Body of pancreas (tissue), 4 donors: ENCODE data around the gene RAB11FIP5. TPM values are rescaled to one million over a fixed set of nuclear protein-coding genes. Genes with fewer than 3 reads are reported as not detected.
"Not testable (repeated sequence)": the region's sequence is repeated elsewhere in the genome, so short reads cannot be mapped to it uniquely, and the experiment has no call there.

Experiments
- ATAC-seq: fragments of 150-250 bp; one replicate; pipeline ENCODE4 v1.9.1; 2016
- DNase-seq, 4 donors: peaks; one replicate each; pipeline ENCODE4 v3.0.0-alpha.2; 2019
- H3K27ac ChIP-seq, 4 donors: fragments of 200-600 bp; sonication (generic); 1 replicate in 3 of 4; 2 replicates in 1 of 4; pipeline versions ENCODE4 v1.5.1 to v1.6.1; 2016 to 2019; ENCODE audit warnings: mild to moderate bottlenecking in 1 of 4, mixed read lengths in 1 of 4, moderate library complexity in 1 of 4
- H3K27me3 ChIP-seq, 2 donors: fragments of 200-600 bp; sonication (generic); one replicate each; pipeline ENCODE4 v1.6.0; 2016; ENCODE audit warnings: mild to moderate bottlenecking in 1 of 2
- H3K36me3 ChIP-seq, 2 donors: fragments of 200-600 bp; sonication (generic); replicated peaks in 1 of 2; 2 replicates each; pipeline ENCODE4 v1.5.1; 2016; ENCODE audit warnings: low read depth in 2 of 2; ENCODE audit not compliant: insufficient read depth in 1 of 2
- H3K4me1 ChIP-seq: fragments of 200-600 bp; sonication (generic); one replicate; pipeline ENCODE4 v1.6.0; 2016
- H3K4me3 ChIP-seq, 2 donors: fragments of 200-600 bp; sonication (generic); 1 replicate in 1 of 2; 2 replicates in 1 of 2; pipeline ENCODE4 v1.5.1; 2016 to 2019
- H3K9me3 ChIP-seq, 3 donors: fragments of 200-600 bp; sonication (generic); 1 replicate in 2 of 3; 2 replicates in 1 of 3; pipeline ENCODE4 v1.5.1; 2016
- CTCF ChIP-seq, 7 experiments: fragments of 450-650 bp in 4 of 7; fragments of 200-600 bp in 3 of 7; sonication (generic) in 3 of 7; IDR thresholded peaks; one replicate each; pipeline ENCODE4 v1.5.1; 2016 to 2019; ENCODE audit warnings: antibody characterized with exemption in 7 of 7
- POLR2A ChIP-seq, 3 donors: fragments of 450-650 bp; IDR thresholded peaks; one replicate each; pipeline ENCODE4 v1.6.1; 2016; ENCODE audit warnings: antibody characterized with exemption in 3 of 3, mild to moderate bottlenecking in 2 of 3
- WGBS, 2 donors: methylation state at CpG; one replicate each; pipeline ENCODE4 v1.1.5; 2017; 5-methylcytosine and 5-hydroxymethylcytosine counted together
- intact Hi-C: fragments of 100-400 bp; cut with DNase I; formaldehyde crosslinking; loops from one replicate; pipeline ENCODE4 v1.15.1; 2023
- total RNA-seq, 2 donors: library from RNA; depleted of rRNA; stranded (reverse); fragments of >200 nt; gene quantifications; one replicate each; pipeline ENCODE4 v1.1.0, GENCODE V29; 2016

Gene RAB11FIP5
- total RNA-seq, 2 donors from 2014 or later = 19.2 to 39.6 TPM

- TF ChIP-seq POLR2A (IDR thresholded peaks at IDR 0.05) (no peak), CTCF (IDR thresholded peaks at IDR 0.05) (no peak)
- Histone ChIP-seq H3K4me1 (peaks cover 18% of the 10 kb centered on the region), H3K4me3 (peak overlapping the region; percentile 70 to 85), H3K27ac (peak overlapping the region in 3 of 4 donors; percentile 87 to 96 (median 90)), H3K27me3 (no peaks in the 10 kb centered on the region), H3K9me3 (no peaks in the 10 kb centered on the region), H3K36me3 (no peaks in the 10 kb centered on the region)
- WGBS, 2 donors = 19 to 24% methylated on average over 28 to 29 of the region's 29 CpGs
- no peak for DNase-seq
- ATAC-seq = no peak
- intact Hi-C loops = no loop called here
Observed at GRCh38 chr2:73069855-73070642, 42.7 kb downstream of the RAB11FIP5 start.

GRCh38 chr2:73069041-73069854, 43.5 kb downstream of the RAB11FIP5 start:
- DNase-seq = no peak
- no peak overlapping the region for H3K4me3 ChIP-seq
- H3K4me1 ChIP-seq = peaks cover 18% of the 10 kb centered on the region
- 58 to 81% methylated on average over 7 of the region's 7 CpGs for WGBS, 2 donors
- no peaks in the 10 kb centered on the region for H3K36me3 ChIP-seq
- intact Hi-C loops = no loop called here
- TF ChIP-seq CTCF (IDR thresholded peaks at IDR 0.05) (no peak), POLR2A (IDR thresholded peaks at IDR 0.05) (no peak)
- no peak for ATAC-seq
- H3K27ac ChIP-seq = no peak overlapping the region
- H3K9me3 ChIP-seq = no peaks in the 10 kb centered on the region
- H3K27me3 ChIP-seq = no peaks in the 10 kb centered on the region

- Histone ChIP-seq H3K27me3 (no peaks in the 10 kb centered on the region), H3K27ac (no peak overlapping the region), H3K4me1 (peaks cover 18% of the 10 kb centered on the region), H3K4me3 (no peak overlapping the region), H3K36me3 (no peaks in the 10 kb centered on the region), H3K9me3 (no peaks in the 10 kb centered on the region)
- DNase-seq (no peak), ATAC-seq (no peak)
- intact Hi-C loops = no loop called here
- TF ChIP-seq CTCF (IDR thresholded peaks at IDR 0.05) = no peak
- 90% methylated on average over 2 of the region's 2 CpGs for WGBS, 2 donors
Observed at GRCh38 chr2:73068147-73068546, 44.6 kb downstream of the RAB11FIP5 start.

- Histone ChIP-seq H3K9me3 (no peaks in the 10 kb centered on the region), H3K4me1 (peaks cover 16% of the 10 kb centered on the region), H3K27me3 (no peaks in the 10 kb centered on the region), H3K4me3 (no peak overlapping the region), H3K36me3 (no peaks in the 10 kb centered on the region), H3K27ac (no peak overlapping the region)
- 69 to 72% methylated on average over 2 of the region's 2 CpGs for WGBS, 2 donors
- no peak for ATAC-seq
- no peak for DNase-seq
- intact Hi-C loops = no loop called here
- TF ChIP-seq POLR2A (IDR thresholded peaks at IDR 0.05) (no peak), CTCF (IDR thresholded peaks at IDR 0.05) (no peak)
Observed at GRCh38 chr2:73067043-73067442, 45.7 kb downstream of the RAB11FIP5 start.

- WGBS, 2 donors = 93 to 100% methylated on average over 3 to 5 of the region's 5 CpGs
- H3K9me3 ChIP-seq, intact Hi-C loops, H3K27ac ChIP-seq, H3K4me1 ChIP-seq, DNase-seq, ATAC-seq, H3K4me3 ChIP-seq, H3K27me3 ChIP-seq, H3K36me3 ChIP-seq: not testable (repeated sequence)
Observed at GRCh38 chr2:73065070-73065469, 47.7 kb downstream of the RAB11FIP5 start.
